D721Med (cell line): ENCODE results near the gene KIAA0753.
"Not testable (repeated sequence)": the region's sequence is repeated elsewhere in the genome, so short reads cannot be mapped to it uniquely, and the experiment has no call there.

ENCODE experiments used
- DNase-seq: peaks from one replicate; pipeline ENCODE4 v3.0.0; 2011; ENCODE audit warnings: low spot score; ENCODE audit not compliant: insufficient read length
- FAIRE-seq: peaks from 2 replicates; lab custom pipeline; 2011; peaks lifted over from hg19 to GRCh38; lab: Jason Lieb, UNC
- CTCF ChIP-seq: IDR thresholded peaks from 2 replicates; pipeline ENCODE4 v1.5.1; 2012; ENCODE audit warnings: mild to moderate bottlenecking, control low read depth; ENCODE audit not compliant: insufficient read depth; ENCODE audit errors: missing control alignments

The KIAA0753 gene

DNA sequence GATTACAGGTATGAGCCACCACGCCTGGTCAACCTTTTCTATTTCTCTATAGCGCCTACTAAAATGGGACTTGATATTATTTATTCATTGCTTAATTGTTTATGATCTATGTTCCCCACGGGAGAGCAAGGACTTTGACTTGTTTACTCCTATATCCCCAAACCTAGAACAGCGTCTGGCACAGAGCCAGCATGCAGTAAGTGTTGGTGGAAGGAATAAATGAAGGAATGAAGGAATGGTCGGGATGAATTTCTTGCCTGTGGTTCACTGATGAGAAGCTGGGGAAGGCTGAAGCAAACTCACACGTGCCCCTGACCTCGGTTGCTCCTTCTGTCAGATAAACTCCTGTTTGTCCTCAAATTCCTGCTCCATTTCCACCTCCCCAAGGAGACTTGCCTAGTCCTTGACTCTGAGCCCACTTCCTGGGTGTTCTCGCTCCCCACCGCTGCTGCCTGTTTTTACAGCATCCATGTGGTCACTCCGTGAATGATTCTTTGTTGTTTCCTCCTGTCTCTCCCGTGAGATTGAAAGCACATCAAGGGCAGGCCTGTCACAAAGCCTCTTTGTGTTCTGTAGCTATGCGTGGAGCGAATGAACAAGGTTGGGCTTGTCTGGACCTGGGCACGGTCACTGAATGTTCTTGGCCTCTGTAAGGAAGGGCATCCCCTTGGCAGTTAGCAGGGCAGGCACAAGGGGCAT lies 28.4 kb upstream of the KIAA0753 start:
- DNase-seq (no peak), FAIRE-seq (no peak)
- no peak for TF ChIP-seq CTCF

DNA sequence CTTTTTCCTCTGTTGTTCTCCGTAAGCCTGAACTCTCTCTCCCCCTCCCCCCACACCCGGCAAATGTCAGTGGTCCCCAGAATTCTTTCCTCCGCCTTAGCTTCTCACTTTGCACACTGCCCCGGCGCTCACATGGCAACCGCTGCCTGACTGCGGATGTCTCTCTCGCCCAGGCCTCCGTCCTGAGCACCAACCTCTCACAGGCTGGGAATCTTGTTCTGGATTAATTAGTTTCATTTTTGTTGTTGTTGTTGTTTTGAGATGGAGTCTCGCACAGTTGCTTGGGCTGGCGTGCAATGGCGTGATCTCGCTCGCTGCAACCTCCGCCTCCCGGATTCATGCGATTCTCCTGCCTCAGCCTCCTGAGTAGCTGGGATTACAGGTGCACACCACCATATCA lies 27.7 kb upstream of the KIAA0753 start:
- TF ChIP-seq CTCF = no peak

GRCh38 chr17:6667516-6667915 lies 27.0 kb upstream of the KIAA0753 start:
- no peak for TF ChIP-seq CTCF
- FAIRE-seq (no peak), DNase-seq (no peak)

More for the DNA sequence above, 27.7 kb upstream of the KIAA0753 start:
- DNase-seq = no peak
- FAIRE-seq = no peak

- DNase-seq (no peak), FAIRE-seq (no peak)
- TF ChIP-seq CTCF = no peak
These were observed 26.0 kb upstream of the KIAA0753 start for GRCh38 chr17:6666557-6666956.

GRCh38 chr17:6666077-6666521 lies 25.6 kb upstream of the KIAA0753 start:
- peak; percentile 68 for DNase-seq
- TF ChIP-seq CTCF = peak; percentile 71
- no peak for FAIRE-seq

- not testable (repeated sequence) for FAIRE-seq, DNase-seq
These were observed 22.7 kb upstream of the KIAA0753 start for GRCh38 chr17:6663200-6663599.

DNA sequence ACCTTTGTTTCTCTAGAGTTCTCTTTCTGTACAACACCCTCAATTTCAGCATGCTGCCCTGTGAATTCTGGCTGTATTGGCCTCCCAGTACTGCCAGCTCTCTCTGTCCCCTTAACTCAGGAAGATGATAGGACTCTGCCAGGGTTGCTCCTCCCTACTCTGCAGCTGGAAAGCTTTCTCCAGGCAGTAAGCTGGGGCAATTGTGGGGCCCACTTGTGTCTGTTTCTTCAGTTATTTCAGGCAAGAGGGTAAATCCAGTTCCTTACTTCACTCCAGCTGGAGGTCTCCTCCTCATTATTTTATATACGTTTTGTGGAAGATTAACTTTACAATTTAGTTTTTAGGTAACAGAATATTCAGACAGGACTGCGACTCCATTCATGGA lies 20.9 kb upstream of the KIAA0753 start:
- FAIRE-seq (no peak), DNase-seq (no peak)
- TF ChIP-seq CTCF = no peak
